ENCODE data around the gene DPH2. TPM values are rescaled to one million over a fixed set of nuclear protein-coding genes. Genes with fewer than 3 reads are reported as not detected.

The DPH2 gene
- total and polyA plus RNA-seq, 8 donors: 6.4 to 93.2 (median 13.8) TPM

DNA sequence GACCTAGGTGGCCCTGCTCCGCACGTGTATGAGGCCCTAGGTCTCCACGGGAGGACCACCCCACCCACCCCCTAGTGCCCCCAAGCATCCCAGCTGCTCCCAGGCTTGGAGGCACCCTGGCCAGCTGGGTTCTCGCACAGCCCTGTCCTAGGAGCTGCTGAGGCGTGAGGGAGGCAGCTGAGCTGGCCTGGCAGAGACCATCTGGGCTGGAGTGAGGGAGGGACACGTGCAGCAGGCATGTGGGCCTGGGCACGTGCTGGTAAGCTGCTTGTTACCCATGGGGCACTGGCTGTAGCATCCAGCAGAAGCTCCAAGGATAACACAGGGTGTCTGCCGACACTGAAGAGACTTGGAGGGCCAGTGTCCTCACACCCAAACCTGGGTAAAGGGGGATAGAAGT lies 51.3 kb downstream of the DPH2 start:
- no peak for TF ChIP-seq POLR2A (IDR thresholded peaks at IDR 0.05)
- TF ChIP-seq EP300 (IDR thresholded peaks at IDR 0.05): no peak
- no peak for TF ChIP-seq CTCF (IDR thresholded peaks at IDR 0.05)
- TF ChIP-seq POLR2AphosphoS5 (IDR thresholded peaks at IDR 0.05): no peak
- Histone ChIP-seq H3K4me3 (no peak overlapping the region), H3K4me1 (peaks cover 0 to 18% (median 0%) of the 10 kb centered on the region in 4 donors), H3K36me3 (peaks cover 0 to 46% (median 9%) of the 10 kb centered on the region in 4 donors), H3K27me3 (no peaks in the 10 kb centered on the region), H3K9me3 (no peaks in the 10 kb centered on the region), H3K27ac (no peak overlapping the region)
- intact Hi-C loops (cut with DNase I; ENCODE audit: low total_unique reads): no loop called here
- DNase-seq: no peak
- WGBS, 5 donors: 87 to 93% (median 90%) methylated on average over 2 to 8 of the region's 8 CpGs

- TF ChIP-seq POLR2A (IDR thresholded peaks at IDR 0.05): no peak
- TF ChIP-seq CTCF (IDR thresholded peaks at IDR 0.05): no peak
- H3K9me3 ChIP-seq: no peaks in the 10 kb centered on the region
- 90 to 92% (median 92%) methylated on average over 9 to 10 of the region's 10 CpGs for WGBS, 5 donors
- H3K4me3 ChIP-seq: no peak overlapping the region
- peaks cover 0 to 24% (median 0%) of the 10 kb centered on the region in 4 donors for H3K4me1 ChIP-seq
- no peak overlapping the region for H3K27ac ChIP-seq
- intact Hi-C loops (cut with DNase I; ENCODE audit: low total_unique reads): no loop called here
- no peak for DNase-seq
- no peaks in the 10 kb centered on the region for H3K27me3 ChIP-seq
- H3K36me3 ChIP-seq: peaks cover 0 to 46% (median 9%) of the 10 kb centered on the region in 4 donors
These were observed 51.9 kb downstream of the DPH2 start for GRCh38 chr1:44021581-44022321.

Other genes starting within 250 kb of the DPH2 start
- 1 to 10 TPM in 2 of 5 donors, not detected in 3; 1.2 to 4.0 TPM for gene ARTN, start 36.2 kb upstream of the DPH2 start, total RNA-seq
- gene ARTN, start 36.2 kb upstream of the DPH2 start, polyA plus RNA-seq: 1 to 10 TPM in 1 of 3 donors, under 1 TPM in 1, not detected in 1; 0.44 to 4.8 TPM
- 10 to 100 TPM in 3 of 5 donors, 1 to 10 TPM in 2; 6.2 to 54.5 (median 15.9) TPM for gene IPO13, start 23.1 kb upstream of the DPH2 start, total RNA-seq
- 10 to 100 TPM; 14.2 to 26.5 (median 22.6) TPM for gene IPO13, start 23.1 kb upstream of the DPH2 start, polyA plus RNA-seq
- 100 to 1,000 TPM in 1 of 5 donors, 10 to 100 TPM in 4; 32.1 to 142 (median 85.2) TPM for gene ATP6V0B, start 5.0 kb downstream of the DPH2 start, total RNA-seq
- 100 to 1,000 TPM in 2 of 3 donors, 10 to 100 TPM in 1; 94.7 to 188 (median 162) TPM for gene ATP6V0B, start 5.0 kb downstream of the DPH2 start, polyA plus RNA-seq
- 10 to 100 TPM; 15.2 to 30.9 (median 23.8) TPM for gene B4GALT2, start 9.2 kb downstream of the DPH2 start, total RNA-seq
- gene B4GALT2, start 9.2 kb downstream of the DPH2 start, polyA plus RNA-seq: 10 to 100 TPM; 19.9 to 37.4 (median 21.3) TPM
- 10 to 100 TPM in 2 of 5 donors, 1 to 10 TPM in 3; 1.2 to 32.4 (median 6.7) TPM for gene CCDC24, start 21.6 kb downstream of the DPH2 start, total RNA-seq
- 10 to 100 TPM in 2 of 3 donors, 1 to 10 TPM in 1; 5.3 to 16.7 (median 14.6) TPM for gene CCDC24, start 21.6 kb downstream of the DPH2 start, polyA plus RNA-seq
- 10 to 100 TPM in 1 of 5 donors, 1 to 10 TPM in 3, not detected in 1; 1.3 to 40.8 (median 1.9) TPM for gene SLC6A9, start 61.5 kb downstream of the DPH2 start, total RNA-seq
- gene SLC6A9, start 61.5 kb downstream of the DPH2 start, polyA plus RNA-seq: 1 to 10 TPM; 1.1 to 5.7 (median 4.3) TPM
- gene KLF17, start 148.8 kb downstream of the DPH2 start, total RNA-seq: not detected
- gene KLF17, start 148.8 kb downstream of the DPH2 start, polyA plus RNA-seq: under 1 TPM in 1 of 3 donors, not detected in 2; 0.25 TPM
- not detected for gene KLF18, start 171.6 kb downstream of the DPH2 start, total RNA-seq
- gene KLF18, start 171.6 kb downstream of the DPH2 start, polyA plus RNA-seq: not detected
- 100 to 1,000 TPM in 1 of 5 donors, 10 to 100 TPM in 4; 29.7 to 141 (median 90.6) TPM for gene DMAP1, start 243.5 kb downstream of the DPH2 start, total RNA-seq
- gene DMAP1, start 243.5 kb downstream of the DPH2 start, polyA plus RNA-seq: 10 to 100 TPM; 35.2 to 65.1 (median 49.7) TPM